SK-MEL-5 (cell line): ENCODE results near the gene RAC2. TPM values are rescaled to one million over a fixed set of nuclear protein-coding genes. Genes with fewer than 3 reads are reported as not detected.
"Not testable (repeated sequence)": the region's sequence is repeated elsewhere in the genome, so short reads cannot be mapped to it uniquely, and the experiment has no call there.

Source experiments
- DNase-seq: peaks from one replicate; pipeline ENCODE4 v3.0.0-alpha.2; 2016; ENCODE audit warnings: low read depth, low spot score
- in situ Hi-C: cut with HindIII; loops from 2 replicates; pipeline ENCODE4 v1.10.0; 2016; ENCODE audit warnings: low sequenced_read_pairs, high pct_unique_total_duplicates, low pct_unique_long_range_greater_than_20kb
- total RNA-seq: library from RNA; depleted of rRNA; stranded (reverse); fragments of >200 nt; shearing (Covaris generic); gene quantifications from 2 replicates; pipeline ENCODE4 v1.2.3, GENCODE V29; 2014

RAC2 gene
- total RNA-seq, 1 experiment from 2014 or later = not detected

DNA sequence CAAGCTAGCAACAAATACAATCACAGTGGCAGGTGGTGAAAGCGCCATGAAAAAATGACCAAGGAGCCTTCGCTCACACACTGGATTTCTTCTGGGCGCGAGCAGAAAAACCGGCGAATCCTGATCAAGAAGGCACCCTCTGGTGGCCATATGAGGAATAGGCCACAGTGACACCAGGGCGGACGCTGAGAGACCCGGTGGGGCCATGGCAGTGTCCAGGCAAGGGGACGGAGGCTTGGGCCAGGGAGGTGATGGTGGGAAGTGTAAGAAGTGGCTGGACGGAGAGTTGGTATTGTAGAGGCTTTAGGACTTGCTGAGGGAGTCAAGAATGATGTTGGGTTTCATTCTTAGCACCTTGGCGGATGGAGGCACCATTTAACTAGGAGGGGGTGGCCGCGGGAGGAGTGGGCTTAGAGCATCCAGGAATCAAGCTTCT is 16.9 kb upstream of the RAC2 start:
- in situ Hi-C loops = no loop called here
- DNase-seq = peak; percentile 74

DNA sequence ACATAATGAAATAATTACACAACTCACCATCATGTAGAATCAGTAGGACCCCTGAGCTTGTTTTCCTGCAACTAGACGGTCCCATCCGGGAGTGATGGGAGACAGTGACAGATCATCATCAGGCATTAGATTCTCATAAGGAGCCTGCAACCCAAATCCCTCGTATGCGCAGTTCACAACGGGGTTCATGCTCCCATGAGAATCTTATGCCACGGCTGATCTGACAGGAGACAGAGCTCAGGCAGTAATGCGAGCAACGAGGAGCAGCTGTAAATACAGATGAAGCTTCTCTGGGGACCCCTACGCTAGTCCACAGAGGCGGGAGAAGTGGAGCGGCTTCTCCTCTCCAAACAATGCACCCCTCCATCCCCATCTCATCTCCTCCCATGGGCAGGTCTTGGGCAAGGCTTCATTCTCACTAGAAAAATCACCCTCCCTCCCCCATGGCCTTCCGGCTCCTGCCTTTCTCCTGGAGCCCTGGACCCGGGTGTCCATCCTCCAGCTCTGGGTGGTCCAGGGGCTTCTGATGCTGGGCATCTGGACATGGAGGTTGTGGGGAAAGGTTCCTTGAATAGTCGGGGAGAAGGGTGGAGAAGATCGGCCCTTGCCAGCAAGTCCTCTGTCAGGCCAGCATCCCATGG is 16.2 kb upstream of the RAC2 start:
- DNase-seq = no peak
- in situ Hi-C loops = no loop called here

DNA sequence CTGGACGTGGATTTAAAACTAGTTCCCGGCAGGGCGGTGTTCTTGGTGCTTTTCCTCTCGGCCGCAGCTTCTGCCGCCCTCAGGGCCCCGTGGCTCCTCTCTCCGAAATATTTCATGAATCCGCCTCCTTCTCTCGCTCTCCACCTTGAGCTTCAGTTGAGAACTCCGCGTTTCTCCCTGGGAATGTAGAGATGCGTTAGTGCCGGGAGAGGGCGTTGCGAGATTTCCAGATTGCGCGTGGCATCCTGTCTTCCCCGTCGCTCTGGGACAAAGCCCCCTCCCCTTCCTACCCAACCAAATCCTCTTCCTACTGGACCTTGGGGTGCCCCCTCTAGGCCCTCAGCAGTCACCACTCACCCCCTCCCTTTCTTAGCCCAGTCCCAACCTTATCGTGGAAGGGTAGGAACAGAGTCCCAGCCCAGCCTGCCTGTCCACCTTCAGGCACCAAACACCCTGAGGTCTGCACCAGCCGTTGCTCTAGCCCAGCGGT is 15.5 kb upstream of the RAC2 start:
- DNase-seq = peak; percentile 76
- in situ Hi-C loops = no loop called here

GRCh38 chr22:37258753-37259401 is 14.8 kb upstream of the RAC2 start:
- DNase-seq = no peak
- in situ Hi-C loops = no loop called here

- no peak for DNase-seq
- in situ Hi-C loops = no loop called here
These were observed 14.1 kb upstream of the RAC2 start for GRCh38 chr22:37258005-37258752.

- in situ Hi-C loops = no loop called here
- DNase-seq = no peak
These were observed 12.1 kb upstream of the RAC2 start for GRCh38 chr22:37256075-37256726.

DNA sequence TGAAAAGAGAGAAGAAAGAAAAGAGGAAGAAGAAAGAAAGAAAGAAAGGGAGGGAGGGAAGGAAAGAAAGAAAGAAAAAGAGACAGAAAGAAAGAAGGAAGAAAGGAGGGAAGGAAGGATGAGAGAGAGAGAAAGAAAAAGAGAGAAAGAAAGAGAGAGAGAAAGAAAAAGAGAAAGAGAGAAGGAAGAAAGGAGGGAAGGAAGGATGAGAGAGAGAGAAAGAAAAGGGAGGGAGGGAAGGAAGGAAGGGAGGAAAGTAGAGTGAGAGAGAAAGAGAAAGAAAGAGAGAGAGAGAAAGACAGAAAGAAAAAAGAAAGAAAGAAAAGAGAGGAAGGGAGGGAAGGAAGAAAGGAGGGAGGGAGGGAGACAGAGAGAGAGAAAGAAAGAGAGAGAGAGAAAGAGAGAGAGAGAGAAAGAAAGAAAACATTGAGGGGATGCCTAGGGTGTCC is 11.5 kb upstream of the RAC2 start:
- in situ Hi-C loops = no loop called here

GRCh38 chr22:37254867-37255233 is 10.8 kb upstream of the RAC2 start:
- peak; percentile 30 for DNase-seq
- in situ Hi-C loops = no loop called here

More for the DNA sequence above, 11.5 kb upstream of the RAC2 start:
- DNase-seq = no peak

DNA sequence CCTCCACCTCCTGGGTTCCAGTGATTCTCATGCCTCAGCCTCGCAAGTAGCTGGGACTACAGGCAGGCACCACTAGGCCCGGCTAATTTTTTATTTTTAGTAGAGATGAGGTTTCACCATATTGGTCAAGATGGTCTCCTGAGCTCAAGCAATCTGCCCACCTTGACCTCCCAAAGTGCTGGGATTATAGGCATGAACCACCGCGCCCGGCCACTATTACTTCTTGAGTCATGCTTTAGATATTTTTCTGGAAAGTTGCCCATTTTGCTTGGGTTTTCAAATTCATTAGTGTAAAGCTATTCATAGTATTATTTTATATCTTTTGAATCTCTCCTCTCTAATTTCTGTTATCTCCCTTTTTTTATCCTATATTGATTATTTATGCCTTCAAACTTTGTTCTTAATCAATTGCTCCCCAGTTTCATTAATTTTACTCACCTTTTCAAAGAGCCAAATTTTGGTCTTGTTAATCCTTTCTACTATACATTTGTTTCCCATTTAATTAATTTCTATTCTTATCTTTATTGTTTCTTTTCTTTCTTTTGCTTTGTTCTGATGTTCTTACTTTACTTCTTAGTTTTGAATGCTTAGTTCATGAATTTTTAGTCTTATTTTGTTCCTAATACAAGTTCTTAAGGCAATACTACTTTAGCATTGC is 10.3 kb upstream of the RAC2 start:
- DNase-seq = no peak
- in situ Hi-C loops = no loop called here

- in situ Hi-C loops = no loop called here
- DNase-seq = no peak
These were observed 9.1 kb upstream of the RAC2 start for GRCh38 chr22:37253126-37253660.

DNA sequence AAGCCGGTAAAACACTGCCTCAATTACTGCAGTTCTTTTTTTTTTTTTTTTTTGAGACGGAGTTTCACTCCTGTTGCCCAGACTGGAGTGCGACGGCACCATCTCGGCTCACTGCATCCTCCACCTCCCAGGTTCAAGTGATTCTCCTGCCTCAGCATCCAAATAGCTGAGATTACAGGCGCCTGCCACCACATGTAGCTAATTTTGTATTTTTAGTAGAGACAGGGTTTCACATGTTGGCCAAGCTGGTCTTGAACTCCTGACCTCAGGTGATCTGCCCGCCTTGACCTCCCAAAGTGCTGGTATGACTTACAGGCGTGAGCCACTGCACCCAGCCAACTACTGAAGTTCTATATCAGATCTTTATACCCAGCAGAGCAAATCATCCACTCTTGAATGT is 7.8 kb upstream of the RAC2 start:
- DNase-seq, in situ Hi-C loops: not testable (repeated sequence)

DNA sequence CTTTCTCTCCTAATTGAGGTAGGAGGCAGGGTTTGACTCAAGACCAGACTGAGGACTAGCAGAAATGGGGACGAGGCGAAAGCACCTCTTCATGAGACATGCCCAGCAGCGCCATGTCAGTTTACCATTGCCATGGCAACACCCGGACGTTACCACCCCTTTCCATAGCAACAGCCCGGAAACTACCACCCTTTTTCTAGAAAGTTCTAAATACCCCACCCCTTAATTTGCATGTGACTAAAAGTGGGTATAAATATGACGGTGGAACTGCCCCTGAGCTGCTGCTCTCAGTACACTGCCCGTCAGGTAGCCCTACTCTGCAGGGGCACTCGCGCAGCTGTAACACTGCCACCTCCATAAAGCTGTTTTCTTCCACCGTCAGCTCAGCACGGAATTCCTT is 5.9 kb upstream of the RAC2 start:
- no peak for DNase-seq
- in situ Hi-C loops = no loop called here

- no peak for DNase-seq
- in situ Hi-C loops = no loop called here
These were observed 4.2 kb upstream of the RAC2 start for GRCh38 chr22:37248251-37248650.

DNA sequence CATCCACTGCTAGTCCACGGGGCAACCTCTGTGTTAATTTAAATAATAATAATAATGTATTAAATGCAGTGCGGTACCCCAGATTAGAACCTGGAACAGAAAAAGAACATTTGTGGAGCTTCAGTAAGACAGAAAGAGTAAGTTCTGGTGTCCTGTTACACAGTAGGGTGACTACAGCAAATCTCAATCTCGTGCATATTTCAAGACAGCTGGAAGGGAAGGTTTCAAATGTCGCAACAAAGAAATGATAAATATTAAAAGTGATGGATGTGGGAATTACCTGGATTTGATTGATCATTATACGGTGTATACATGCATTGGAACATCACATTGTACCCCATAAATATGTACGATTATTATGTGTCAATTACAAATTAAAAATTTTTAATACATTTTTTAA is 1.7 kb upstream of the RAC2 start:
- no peak for DNase-seq
- in situ Hi-C loops = no loop called here

- no peak for DNase-seq
- in situ Hi-C loops = no loop called here
These were observed 1.1 kb upstream of the RAC2 start for GRCh38 chr22:37244922-37245722.

DNA sequence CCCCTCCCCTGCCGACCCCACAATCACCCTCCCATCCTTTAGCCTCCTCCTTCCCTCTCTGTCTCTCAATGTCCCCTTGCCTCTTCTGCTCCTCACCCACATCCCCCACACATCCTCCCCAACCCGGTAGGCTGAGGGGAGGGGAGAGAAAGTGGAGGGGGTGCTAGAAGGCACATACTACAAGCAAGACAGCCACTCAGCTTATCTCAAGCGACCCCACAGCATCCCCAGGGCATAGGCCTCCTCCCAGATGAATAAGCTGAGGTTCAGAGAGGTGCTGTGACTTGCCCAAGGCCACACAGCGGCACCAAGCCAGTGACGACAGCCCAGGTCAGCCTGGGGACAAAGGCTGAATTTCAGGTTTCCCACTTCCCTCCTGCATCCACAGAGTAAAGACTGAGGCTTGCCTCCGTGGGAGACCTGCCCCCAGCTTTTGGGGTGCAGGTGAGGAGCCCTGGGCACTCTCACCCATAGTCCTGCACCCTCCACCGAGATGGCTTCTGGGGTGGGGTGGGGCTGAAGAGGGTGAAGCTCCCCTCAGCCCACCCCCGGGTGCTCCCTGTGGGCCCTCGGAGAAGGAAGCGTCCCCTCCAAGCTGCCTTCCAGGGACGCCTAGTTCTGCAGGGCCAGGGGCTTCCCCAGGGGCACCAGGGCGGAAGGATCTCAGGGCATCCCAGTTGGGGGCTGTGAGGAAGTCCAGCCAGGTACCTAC is 511 bp downstream of the RAC2 start:
- DNase-seq = no peak
- in situ Hi-C loops = no loop called here
